ENCODE measurements around the gene GSTA4.
"Not testable (repeated sequence)": the region's sequence is repeated elsewhere in the genome, so short reads cannot be mapped to it uniquely, and the experiment has no call there.

The GSTA4 gene

GRCh38 chr6:52965380-52965779, 29.7 kb downstream of the GSTA4 start:
- no peaks in the 10 kb centered on the region for H3K27me3 ChIP-seq (ENCODE audit: control insufficient read depth, low read length)
- no peak overlapping the region for H3K4me3 ChIP-seq (ENCODE audit: low read length)
- H3K27ac ChIP-seq (ENCODE audit: low read depth, low read length): no peak overlapping the region
- no peaks in the 10 kb centered on the region for H3K4me1 ChIP-seq (ENCODE audit: control insufficient read depth, low read length)
- H3F3A ChIP-seq (ENCODE audit: control insufficient read depth, insufficient read depth): no peaks in the 10 kb centered on the region
- H3K9me2 ChIP-seq (replicated peaks; ENCODE audit: control insufficient read depth, low read length): no peaks in the 10 kb centered on the region
- no peaks in the 10 kb centered on the region for H4K20me1 ChIP-seq (ENCODE audit: control insufficient read depth, insufficient read depth, low read depth, low read length)
- no peaks in the 10 kb centered on the region for H3K36me3 ChIP-seq (ENCODE audit: control insufficient read depth, low read length)
- no peaks in the 10 kb centered on the region for H3K9me3 ChIP-seq (ENCODE audit: control insufficient read depth, insufficient read depth, low read length)
- TF ChIP-seq, protein P1, sequence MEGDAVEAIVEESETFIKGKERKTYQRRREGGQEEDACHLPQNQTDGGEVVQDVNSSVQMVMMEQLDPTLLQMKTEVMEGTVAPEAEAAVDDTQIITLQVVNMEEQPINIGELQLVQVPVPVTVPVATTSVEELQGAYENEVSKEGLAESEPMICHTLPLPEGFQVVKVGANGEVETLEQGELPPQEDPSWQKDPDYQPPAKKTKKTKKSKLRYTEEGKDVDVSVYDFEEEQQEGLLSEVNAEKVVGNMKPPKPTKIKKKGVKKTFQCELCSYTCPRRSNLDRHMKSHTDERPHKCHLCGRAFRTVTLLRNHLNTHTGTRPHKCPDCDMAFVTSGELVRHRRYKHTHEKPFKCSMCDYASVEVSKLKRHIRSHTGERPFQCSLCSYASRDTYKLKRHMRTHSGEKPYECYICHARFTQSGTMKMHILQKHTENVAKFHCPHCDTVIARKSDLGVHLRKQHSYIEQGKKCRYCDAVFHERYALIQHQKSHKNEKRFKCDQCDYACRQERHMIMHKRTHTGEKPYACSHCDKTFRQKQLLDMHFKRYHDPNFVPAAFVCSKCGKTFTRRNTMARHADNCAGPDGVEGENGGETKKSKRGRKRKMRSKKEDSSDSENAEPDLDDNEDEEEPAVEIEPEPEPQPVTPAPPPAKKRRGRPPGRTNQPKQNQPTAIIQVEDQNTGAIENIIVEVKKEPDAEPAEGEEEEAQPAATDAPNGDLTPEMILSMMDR (IDR thresholded peaks at IDR 0.05; ENCODE audit: low read depth, low read length, poor library complexity, severe bottlenecking): no peak
- TF ChIP-seq EZH2phosphoT487 (IDR thresholded peaks at IDR 0.05; ENCODE audit: borderline replicate concordance, low read length): no peak
- H3K79me2 ChIP-seq (ENCODE audit: control insufficient read depth, low read length): no peaks in the 10 kb centered on the region
- no peak overlapping the region for H3K4me2 ChIP-seq (ENCODE audit: low read length)

- H3K27me3 ChIP-seq (ENCODE audit: control insufficient read depth, low read length): no peaks in the 10 kb centered on the region
- no peaks in the 10 kb centered on the region for H4K20me1 ChIP-seq (ENCODE audit: control insufficient read depth, insufficient read depth, low read depth, low read length)
- no peak overlapping the region for H3K27ac ChIP-seq (ENCODE audit: low read depth, low read length)
- H3K36me3 ChIP-seq (ENCODE audit: control insufficient read depth, low read length): no peaks in the 10 kb centered on the region
- H3K79me2 ChIP-seq (ENCODE audit: control insufficient read depth, low read length): no peaks in the 10 kb centered on the region
- H3K9me3 ChIP-seq (ENCODE audit: control insufficient read depth, insufficient read depth, low read length): no peaks in the 10 kb centered on the region
- H3K4me2 ChIP-seq (ENCODE audit: low read length): no peak overlapping the region
- H3K4me1 ChIP-seq (ENCODE audit: control insufficient read depth, low read length): no peaks in the 10 kb centered on the region
- H3F3A ChIP-seq (ENCODE audit: control insufficient read depth, insufficient read depth): no peaks in the 10 kb centered on the region
- no peak overlapping the region for H3K4me3 ChIP-seq (ENCODE audit: low read length)
- no peak for TF ChIP-seq EZH2phosphoT487 (IDR thresholded peaks at IDR 0.05; ENCODE audit: borderline replicate concordance, low read length)
- TF ChIP-seq, protein P1 (IDR thresholded peaks at IDR 0.05; ENCODE audit: low read depth, low read length, poor library complexity, severe bottlenecking): no peak
- H3K9me2 ChIP-seq (replicated peaks; ENCODE audit: control insufficient read depth, low read length): no peaks in the 10 kb centered on the region
Observed at GRCh38 chr6:52964318-52964717, 30.8 kb downstream of the GSTA4 start.

DNA sequence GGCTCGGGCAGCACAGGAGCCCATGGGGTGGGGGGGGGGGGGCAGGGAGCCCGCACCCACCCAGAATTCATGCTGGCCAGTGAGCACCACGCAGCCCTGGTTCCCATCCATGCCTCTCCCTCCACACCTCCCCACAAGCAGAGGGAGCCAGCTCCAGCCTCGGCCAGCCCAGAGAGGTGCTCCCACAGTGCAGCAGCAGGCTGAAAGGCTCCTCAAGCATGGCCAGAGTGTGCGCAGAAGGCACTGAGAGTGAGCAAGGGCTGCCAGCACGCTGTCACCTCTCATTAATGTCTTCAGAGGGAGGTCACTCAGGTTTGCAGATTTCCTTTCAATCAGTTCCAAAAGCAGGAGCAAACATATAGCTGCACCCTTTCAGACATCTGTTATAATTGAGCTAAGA, 32.4 kb downstream of the GSTA4 start:
- no peak overlapping the region for H3K4me2 ChIP-seq (ENCODE audit: low read length)
- no peaks in the 10 kb centered on the region for H3K9me2 ChIP-seq (replicated peaks; ENCODE audit: control insufficient read depth, low read length)
- H3K4me3 ChIP-seq (ENCODE audit: low read length): no peak overlapping the region
- H3K4me1 ChIP-seq (ENCODE audit: control insufficient read depth, low read length): no peaks in the 10 kb centered on the region
- no peaks in the 10 kb centered on the region for H4K20me1 ChIP-seq (ENCODE audit: control insufficient read depth, insufficient read depth, low read depth, low read length)
- TF ChIP-seq, protein P1 (IDR thresholded peaks at IDR 0.05; ENCODE audit: low read depth, low read length, poor library complexity, severe bottlenecking): no peak
- TF ChIP-seq EZH2phosphoT487 (IDR thresholded peaks at IDR 0.05; ENCODE audit: borderline replicate concordance, low read length): no peak
- H3K27ac ChIP-seq (ENCODE audit: low read depth, low read length): no peak overlapping the region
- no peaks in the 10 kb centered on the region for H3K9me3 ChIP-seq (ENCODE audit: control insufficient read depth, insufficient read depth, low read length)
- no peaks in the 10 kb centered on the region for H3F3A ChIP-seq (ENCODE audit: control insufficient read depth, insufficient read depth)
- no peaks in the 10 kb centered on the region for H3K27me3 ChIP-seq (ENCODE audit: control insufficient read depth, low read length)
- H3K36me3 ChIP-seq (ENCODE audit: control insufficient read depth, low read length): no peaks in the 10 kb centered on the region
- no peaks in the 10 kb centered on the region for H3K79me2 ChIP-seq (ENCODE audit: control insufficient read depth, low read length)

DNA sequence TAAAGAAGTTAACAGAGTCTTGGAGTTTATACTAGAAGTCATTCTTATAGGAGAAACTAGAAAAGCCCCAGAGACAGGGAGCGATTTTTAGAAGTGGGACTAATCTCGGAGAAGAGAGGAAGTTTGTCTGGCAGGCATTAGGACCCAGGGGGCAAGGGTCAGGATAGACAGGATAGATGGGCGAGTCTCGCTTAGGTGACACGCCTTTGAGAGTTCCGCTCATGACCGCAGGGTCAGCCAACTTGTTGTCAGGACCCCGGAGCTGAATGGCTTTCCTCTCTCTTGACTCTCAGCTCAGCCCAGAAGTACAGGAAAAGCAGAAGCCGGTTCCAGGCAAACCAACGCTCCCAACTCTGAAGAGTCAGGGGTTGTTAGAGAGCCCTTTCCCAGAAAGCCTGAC, 34.1 kb downstream of the GSTA4 start:
- H3K9me3 ChIP-seq (ENCODE audit: control insufficient read depth, insufficient read depth, low read length); H3K4me3 ChIP-seq (ENCODE audit: low read length); H3F3A ChIP-seq (ENCODE audit: control insufficient read depth, insufficient read depth); H4K20me1 ChIP-seq (ENCODE audit: control insufficient read depth, insufficient read depth, low read depth, low read length); H3K9me2 ChIP-seq (replicated peaks; ENCODE audit: control insufficient read depth, low read length); H3K4me1 ChIP-seq (ENCODE audit: control insufficient read depth, low read length); H3K27me3 ChIP-seq (ENCODE audit: control insufficient read depth, low read length); H3K27ac ChIP-seq (ENCODE audit: low read depth, low read length); H3K79me2 ChIP-seq (ENCODE audit: control insufficient read depth, low read length); H3K36me3 ChIP-seq (ENCODE audit: control insufficient read depth, low read length); H3K4me2 ChIP-seq (ENCODE audit: low read length): not testable (repeated sequence)

- H3K9me3 ChIP-seq (ENCODE audit: control insufficient read depth, insufficient read depth, low read length); H3K27me3 ChIP-seq (ENCODE audit: control insufficient read depth, low read length); H3K36me3 ChIP-seq (ENCODE audit: control insufficient read depth, low read length); H3K9me2 ChIP-seq (replicated peaks; ENCODE audit: control insufficient read depth, low read length); H3K27ac ChIP-seq (ENCODE audit: low read depth, low read length); H3K4me3 ChIP-seq (ENCODE audit: low read length); H3F3A ChIP-seq (ENCODE audit: control insufficient read depth, insufficient read depth); H4K20me1 ChIP-seq (ENCODE audit: control insufficient read depth, insufficient read depth, low read depth, low read length); H3K79me2 ChIP-seq (ENCODE audit: control insufficient read depth, low read length); H3K4me1 ChIP-seq (ENCODE audit: control insufficient read depth, low read length); H3K4me2 ChIP-seq (ENCODE audit: low read length): not testable (repeated sequence)
Observed at GRCh38 chr6:52960211-52960610, 34.9 kb downstream of the GSTA4 start.

Measured in DOHH2 (cell line).